K562 (cell line): Measurements from ENCODE around the gene RHOV. TPM values are rescaled to one million over a fixed set of nuclear protein-coding genes. Genes with fewer than 3 reads are reported as not detected.
A peak's percentile ranks its signal among the peaks of the same experiment; 100 is the strongest.

Source experiments
- ATAC-seq: fragments of 200-7000 bp; cut with Tn5 transposase; 3 replicates; pipeline ENCODE4 v1.9.1; 2020; ENCODE audit warnings: moderate library complexity
- BruUV-seq: library from RNA; stranded (reverse); fragments of 400-500 nt; replicated peaks from 2 replicates; lab custom pipeline; 2021; lab: Mats Ljungman, UMichigan
- CTCF ChIA-PET: fragments of 300-600 bp; formaldehyde crosslinking; extraction: SDS; loops from one replicate; lab custom pipeline; 2021; ENCODE audit warnings: low intra/inter-chr PET ratio; lab: Yijun Ruan, JAX
- POLR2A ChIA-PET: fragments of 300-600, 350-650 bp; sonication (Branson Sonifier 250); formaldehyde crosslinking; extraction: SDS; loops from one replicate; lab custom pipeline; 2021; ENCODE audit warnings: antibody characterized with exemption, inconsistent platforms; lab: Yijun Ruan, JAX
- DNase-seq, 4 experiments: peaks; one replicate each; pipeline versions ENCODE4 v3.0.0 to v3.0.0-alpha.2; 2011 to 2018; ENCODE audit warnings: low spot score in 3 of 4, mixed read lengths in 3 of 4; ENCODE audit errors: extremely low read depth in 1 of 4
- FAIRE-seq: peaks from 2 replicates; lab custom pipeline; 2011; peaks lifted over from hg19 to GRCh38; lab: Jason Lieb, UNC
- H2AFZ ChIP-seq: 2 replicates; pipeline ENCODE4 v1.6.0; 2011; ENCODE audit warnings: low read depth, low read length, control low read depth, inconsistent platforms
- H3K27ac ChIP-seq: fragments of 200-600 bp; 3 replicates; pipeline ENCODE4 v1.8.0; 2011; ENCODE audit warnings: low read depth, mild to moderate bottlenecking, control low read depth, inconsistent platforms, low read length, moderate library complexity, mixed read lengths; ENCODE audit errors: extremely low read depth
- H3K27me3 ChIP-seq, 2 experiments: fragments of 300-600 bp in 1 of 2; 2 replicates in 1 of 2; 3 replicates in 1 of 2; pipeline versions ENCODE4 v1.6.0 to v1.8.0; 2011; ENCODE audit warnings: inconsistent platforms in 2 of 2, low read length in 2 of 2, mild to moderate bottlenecking in 1 of 2, mixed read lengths in 1 of 2, moderate library complexity in 1 of 2; ENCODE audit not compliant: control insufficient read depth in 2 of 2, insufficient read depth in 2 of 2
- H3K36me3 ChIP-seq: fragments of 300-600 bp; 3 replicates; pipeline ENCODE4 v1.8.0; 2011; ENCODE audit warnings: mild to moderate bottlenecking, low read length, inconsistent platforms; ENCODE audit not compliant: control insufficient read depth, insufficient read depth
- H3K4me1 ChIP-seq, 2 experiments: fragments of 200-600 bp in 1 of 2; replicated peaks in 1 of 2; 2 replicates in 1 of 2; 3 replicates in 1 of 2; pipeline versions ENCODE4 v1.5.1 to v1.8.0; 2011; ENCODE audit warnings: inconsistent platforms in 2 of 2, low read length in 2 of 2, mild to moderate bottlenecking in 1 of 2, mixed read lengths in 1 of 2, moderate library complexity in 1 of 2; ENCODE audit not compliant: control insufficient read depth in 2 of 2, insufficient read depth in 2 of 2
- H3K4me2 ChIP-seq: 2 replicates; pipeline ENCODE4 v1.6.1; 2011; ENCODE audit warnings: low read length, control low read depth, inconsistent platforms, mixed read lengths; ENCODE audit not compliant: insufficient read depth
- H3K4me3 ChIP-seq: fragments of 200-600 bp; sonication (generic), shearing (Covaris generic); 2 replicates; pipeline ENCODE4 v1.5.1; 2016; ENCODE audit warnings: control low read depth, inconsistent platforms
- H3K79me2 ChIP-seq: fragments of 200-600 bp; 3 replicates; pipeline ENCODE4 v1.8.0; 2011; ENCODE audit warnings: low read length, inconsistent platforms; ENCODE audit not compliant: control insufficient read depth, insufficient read depth
- H3K9ac ChIP-seq, 2 experiments: 2 replicates each; pipeline versions ENCODE4 v1.6.0 to v1.6.1; 2011; ENCODE audit warnings: low read depth in 2 of 2, low read length in 2 of 2, control low read depth in 1 of 2, inconsistent platforms in 1 of 2, mild to moderate bottlenecking in 1 of 2, mixed read lengths in 1 of 2; ENCODE audit not compliant: insufficient read depth in 1 of 2
- H3K9me1 ChIP-seq: one replicate; pipeline ENCODE4 v1.6.0; 2011; ENCODE audit warnings: inconsistent platforms, mild to moderate bottlenecking, low read length, moderate library complexity; ENCODE audit not compliant: control insufficient read depth, insufficient read depth
- H3K9me3 ChIP-seq: replicated peaks from 2 replicates; pipeline ENCODE4 v1.5.1; 2011; ENCODE audit warnings: low read depth, low read length, inconsistent platforms; ENCODE audit not compliant: control insufficient read depth, insufficient read depth
- H4K20me1 ChIP-seq: replicated peaks from 2 replicates; pipeline ENCODE4 v1.6.1; 2011; ENCODE audit warnings: low read length, inconsistent platforms, mixed read lengths; ENCODE audit not compliant: control insufficient read depth, insufficient read depth
- DACH1 ChIP-seq: fragments of 450-650 bp; IDR thresholded peaks from 2 replicates; pipeline ENCODE4 v1.6.1; 2018; ENCODE audit not compliant: partially characterized antibody
- ESRRA ChIP-seq: fragments of 450-650 bp; IDR thresholded peaks from 2 replicates; pipeline ENCODE4 v1.6.1; 2014; ENCODE audit warnings: low read depth, mild to moderate bottlenecking, moderate library complexity, borderline replicate concordance
- FUS ChIP-seq: fragments of 200-400 bp; formaldehyde crosslinking; optimal IDR thresholded peaks from 2 replicates; pipeline ENCODE3; 2017; ENCODE audit warnings: low read depth, low read length
- ZBTB7A ChIP-seq: IDR thresholded peaks from 2 replicates; pipeline ENCODE4 v1.6.1; 2011; ENCODE audit warnings: low read depth, mild to moderate bottlenecking, low read length, moderate library complexity, borderline replicate concordance; ENCODE audit not compliant: control insufficient read depth
- ZNF24 ChIP-seq: fragments of 450-650 bp; IDR thresholded peaks from 2 replicates; pipeline ENCODE4 v1.6.1; 2016
- WGBS: fragments of 100-300 bp; shearing (Covaris generic); methylation state at CpG from one replicate; pipeline ENCODE4 v1.1.6; 2016; ENCODE audit warnings: low coverage, mixed read lengths; ENCODE audit not compliant: insufficient coverage; ENCODE audit errors: missing lambda C conversion rate; 5-methylcytosine and 5-hydroxymethylcytosine counted together
- in situ Hi-C: fragments of 300-500 bp; cut with MboI; formaldehyde crosslinking; loops from 4 replicates; pipeline ENCODE4 v1.15.0; 2018; ENCODE audit warnings: inconsistent platforms, mixed read lengths
- intact Hi-C: fragments of 100-400 bp; cut with micrococcal nuclease; formaldehyde crosslinking; loops from 2 replicates; pipeline ENCODE4 v1.14.2; 2022
- polyA plus RNA-seq, 8 experiments: library from polyadenylated mRNA; depleted of rRNA in 4 of 8; stranded (reverse) in 5 of 8; unstranded in 3 of 8; fragments of >200 nt; fragmentation: Nextera tagmentation in 2 of 8; fragmentation: Illumina TruSeq in 1 of 8; extraction: Ambion mirVana in 2 of 8; extraction: Trizol in 1 of 8; gene quantifications; 2 replicates each; pipeline versions ENCODE4 v1.2.1 to v1.2.3, GENCODE V29; 2011 to 2014; ENCODE audit warnings: inconsistent platforms in 1 of 8, missing spikeins in 1 of 8
- total RNA-seq, 7 experiments: library from RNA; depleted of rRNA in 6 of 7; stranded (reverse); fragments of >200 nt in 6 of 7; fragmentation: Illumina TruSeq in 2 of 7; extraction: Trizol in 2 of 7; gene quantifications; 2 replicates each; pipeline versions ENCODE4 v1.2.1 to v1.2.3, GENCODE V29; 2011 to 2021; ENCODE audit warnings: low replicate concordance in 1 of 7

Gene RHOV
- total and polyA plus RNA-seq, 9 of the 15 experiments (the other 6 are each of a cell fraction or from before 2014, with no cell fraction given) = 0.08 to 2.0 (median 1.1) TPM

DNA sequence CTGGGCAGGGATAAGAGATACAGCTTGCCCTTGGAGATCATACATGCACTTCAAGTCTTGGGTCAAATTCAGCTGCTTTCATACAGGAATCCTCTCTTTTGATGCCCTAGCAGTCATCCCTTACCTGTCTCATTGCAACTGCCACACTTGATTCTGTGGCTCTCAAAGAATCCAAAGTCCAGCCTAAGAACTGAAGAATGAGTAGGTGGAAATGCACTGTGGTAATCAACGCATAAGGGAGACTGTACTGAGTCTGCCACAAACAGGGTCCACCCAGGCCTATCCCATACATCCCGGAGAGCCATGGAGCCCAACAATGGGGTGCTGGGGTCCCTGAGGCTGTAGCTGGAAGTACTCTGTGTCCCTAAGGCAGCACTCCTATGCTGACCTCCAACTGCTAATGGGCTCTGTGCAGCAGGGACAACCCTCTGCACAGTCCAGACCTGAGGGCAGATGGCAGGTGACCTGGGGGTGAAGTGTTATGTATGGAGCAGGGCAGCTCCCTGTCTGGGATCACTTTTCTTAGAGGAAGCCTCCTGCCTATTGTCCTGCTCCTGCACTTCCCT is 18.5 kb upstream of the RHOV start:
- TF ChIP-seq ZNF24 (no peak), DACH1 (no peak), ESRRA (no peak), ZBTB7A (no peak), FUS (no peak)
- H3K4me2 ChIP-seq = no peak overlapping the region; the same call in 1 of the 2 replicates
- no peaks in the 10 kb centered on the region for H3K27me3 ChIP-seq
- H4K20me1 ChIP-seq = no peaks in the 10 kb centered on the region
- 4% methylated on average over 2 of the region's 2 CpGs for WGBS
- ATAC-seq = no peak
- no TSS peak for BruUV-seq
- H2AFZ ChIP-seq = peak overlapping the region; percentile 21; the same call in 1 of the 2 replicates
- no peak for FAIRE-seq
- H3K9me1 ChIP-seq = no peaks in the 10 kb centered on the region
- CTCF ChIA-PET = interaction anchor here (1.1 to 6.7 kb wide), 3 partner anchors 35 to 110 kb away, joined by 6 to 75 read pairs (median 66); no protein-coding TSS in a partner anchor
- no peak overlapping the region for H3K9ac ChIP-seq
- no peak overlapping the region for H3K4me3 ChIP-seq
- POLR2A ChIA-PET = interaction anchor here (0.6 to 1.4 kb wide), 7 partner anchors 19 to 537 kb away, joined by 3 to 6 read pairs (median 3); partner anchors contain the start of gene RHOV
- DNase-seq = no peak
- no peaks in the 10 kb centered on the region for H3K9me3 ChIP-seq
- peaks cover 17% of the 10 kb centered on the region for H3K79me2 ChIP-seq
- no peak overlapping the region for H3K27ac ChIP-seq
- intact Hi-C loops = loop anchor here (1.0 to 10.0 kb wide), 4 partner anchors 107 to 298 kb away; partner anchors contain the start of gene KNL1
- peaks cover 8 to 16% of the 10 kb centered on the region in 2 experiments; a peak in 4 of 5 replicates for H3K4me1 ChIP-seq
- in situ Hi-C loops = loop anchor here (5.0 to 10.0 kb wide), 2 partner anchors 35 to 218 kb away; no protein-coding TSS in a partner anchor
- peaks cover 16% of the 10 kb centered on the region; the same call in 2 of the 3 replicates for H3K36me3 ChIP-seq
